HL-60 (cell line): ENCODE data around the gene COL2A1.

Experiments used
- POLR2AphosphoS5 ChIP-seq: IDR thresholded peaks from 2 replicates; pipeline ENCODE4 v1.6.1; 2012; ENCODE audit warnings: low read depth
- TF ChIP-seq, protein P1 (sequence below): IDR thresholded peaks from one replicate; pipeline ENCODE4 v1.5.1; 2011; ENCODE audit warnings: low read length, control low read depth, inconsistent platforms; ENCODE audit not compliant: insufficient read depth

DNA sequence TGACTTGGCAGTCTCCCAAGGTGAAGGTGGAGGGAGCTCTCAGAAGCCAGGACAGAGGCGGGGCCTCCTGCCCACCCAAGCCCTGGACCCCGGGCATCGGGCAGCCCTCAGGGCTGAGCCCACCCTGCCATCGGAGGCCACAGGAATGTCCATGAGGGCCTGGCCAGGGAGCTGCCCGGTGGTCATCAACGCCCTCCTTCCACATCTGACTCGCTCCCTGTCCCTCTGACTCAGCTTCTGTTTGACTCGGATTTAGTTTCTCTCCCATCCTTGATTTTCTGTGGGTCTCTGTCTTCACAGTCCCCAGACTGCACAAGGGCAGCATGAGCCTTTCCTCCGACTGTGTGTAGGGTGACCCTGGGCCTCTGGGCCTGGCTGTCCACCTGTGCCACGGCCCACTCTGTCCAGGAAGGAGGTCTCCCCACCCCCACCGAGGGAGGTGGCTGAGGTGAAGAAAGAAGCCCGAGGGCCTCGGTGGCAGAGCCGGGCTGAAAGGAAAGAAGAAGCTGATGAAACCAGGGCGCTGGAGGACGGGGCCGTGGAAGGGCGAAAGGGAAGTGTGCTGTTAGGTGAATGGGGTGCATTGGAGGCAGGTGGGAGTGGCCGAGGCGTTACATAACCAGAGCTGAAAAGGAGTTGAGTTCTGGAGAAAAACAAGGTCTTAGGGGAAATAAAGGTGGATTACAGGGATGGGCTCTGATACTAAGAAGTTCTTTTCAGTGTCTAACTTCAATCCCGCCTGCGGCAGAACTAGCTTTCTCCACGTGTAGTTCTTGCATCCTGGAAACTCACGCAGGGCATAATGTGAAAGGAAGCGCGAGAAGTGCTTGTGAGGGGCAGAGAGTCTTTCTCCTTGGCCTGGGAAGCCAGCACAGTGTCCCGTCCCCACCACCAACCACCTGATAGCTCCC, 57.6 kb downstream of the COL2A1 start:
- TF ChIP-seq POLR2AphosphoS5 = 0 out of 2 replicates have a peak, but pooled peaks have one; percentile 26
- TF ChIP-seq, protein P1, sequence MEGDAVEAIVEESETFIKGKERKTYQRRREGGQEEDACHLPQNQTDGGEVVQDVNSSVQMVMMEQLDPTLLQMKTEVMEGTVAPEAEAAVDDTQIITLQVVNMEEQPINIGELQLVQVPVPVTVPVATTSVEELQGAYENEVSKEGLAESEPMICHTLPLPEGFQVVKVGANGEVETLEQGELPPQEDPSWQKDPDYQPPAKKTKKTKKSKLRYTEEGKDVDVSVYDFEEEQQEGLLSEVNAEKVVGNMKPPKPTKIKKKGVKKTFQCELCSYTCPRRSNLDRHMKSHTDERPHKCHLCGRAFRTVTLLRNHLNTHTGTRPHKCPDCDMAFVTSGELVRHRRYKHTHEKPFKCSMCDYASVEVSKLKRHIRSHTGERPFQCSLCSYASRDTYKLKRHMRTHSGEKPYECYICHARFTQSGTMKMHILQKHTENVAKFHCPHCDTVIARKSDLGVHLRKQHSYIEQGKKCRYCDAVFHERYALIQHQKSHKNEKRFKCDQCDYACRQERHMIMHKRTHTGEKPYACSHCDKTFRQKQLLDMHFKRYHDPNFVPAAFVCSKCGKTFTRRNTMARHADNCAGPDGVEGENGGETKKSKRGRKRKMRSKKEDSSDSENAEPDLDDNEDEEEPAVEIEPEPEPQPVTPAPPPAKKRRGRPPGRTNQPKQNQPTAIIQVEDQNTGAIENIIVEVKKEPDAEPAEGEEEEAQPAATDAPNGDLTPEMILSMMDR = no peak
